Adipocyte (in vitro differentiated cells): ENCODE data around the gene ZSWIM6.

Experiments used
- DNase-seq: peaks from one replicate; pipeline ENCODE4 v3.0.0-alpha.2; 2015; ENCODE audit warnings: low read depth
- H3K27me3 ChIP-seq: replicated peaks from 2 replicates; pipeline ENCODE4 v1.7.0; 2013; ENCODE audit warnings: mild to moderate bottlenecking, low read length, moderate library complexity; ENCODE audit not compliant: control insufficient read depth, insufficient read depth
- H3K36me3 ChIP-seq: 2 replicates; pipeline ENCODE4 v1.7.0; 2013; ENCODE audit warnings: low read length, mild to moderate bottlenecking, moderate library complexity; ENCODE audit not compliant: control insufficient read depth, insufficient read depth, severe bottlenecking
- H3K4me1 ChIP-seq: 2 replicates; pipeline ENCODE4 v1.7.0; 2013; ENCODE audit warnings: mild to moderate bottlenecking, low read length, moderate library complexity; ENCODE audit not compliant: control insufficient read depth, insufficient read depth
- H3K4me3 ChIP-seq: 2 replicates; pipeline ENCODE4 v1.7.0; 2013; ENCODE audit warnings: mild to moderate bottlenecking, low read length, moderate library complexity
- H3K9ac ChIP-seq: 2 replicates; pipeline ENCODE4 v1.7.0; 2013; ENCODE audit warnings: mild to moderate bottlenecking, low read length, moderate library complexity
- H3K9me3 ChIP-seq: 2 replicates; pipeline ENCODE4 v1.7.0; 2013; ENCODE audit warnings: mild to moderate bottlenecking, low read length, moderate library complexity; ENCODE audit not compliant: control insufficient read depth

Gene ZSWIM6

DNA sequence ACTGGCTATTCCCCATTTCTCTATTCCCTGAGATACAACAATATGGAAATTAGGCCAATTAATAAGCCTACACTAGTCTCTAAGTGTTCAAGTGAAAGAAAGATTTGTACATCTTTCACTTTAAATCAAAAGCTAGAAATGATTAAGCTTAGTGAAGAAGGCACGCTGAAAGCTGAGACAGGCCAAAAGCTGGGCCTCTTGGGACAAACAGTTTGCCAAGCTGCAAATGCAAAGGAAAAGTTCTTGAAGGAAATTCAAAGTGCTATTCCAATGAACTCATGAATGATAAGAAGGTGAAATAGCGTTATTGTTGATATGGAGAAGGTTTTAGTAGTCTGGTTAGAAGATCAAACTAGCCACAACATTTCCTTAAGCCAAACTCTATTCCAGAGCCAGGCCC, 256.2 kb downstream of the ZSWIM6 start:
- no peak overlapping the region for H3K4me3 ChIP-seq
- peaks cover 7% of the 10 kb centered on the region for H3K27me3 ChIP-seq
- H3K9me3 ChIP-seq: no peaks in the 10 kb centered on the region
- peaks cover 13% of the 10 kb centered on the region for H3K4me1 ChIP-seq
- no peaks in the 10 kb centered on the region for H3K36me3 ChIP-seq
- DNase-seq: no peak
- H3K9ac ChIP-seq: no peak overlapping the region

DNA sequence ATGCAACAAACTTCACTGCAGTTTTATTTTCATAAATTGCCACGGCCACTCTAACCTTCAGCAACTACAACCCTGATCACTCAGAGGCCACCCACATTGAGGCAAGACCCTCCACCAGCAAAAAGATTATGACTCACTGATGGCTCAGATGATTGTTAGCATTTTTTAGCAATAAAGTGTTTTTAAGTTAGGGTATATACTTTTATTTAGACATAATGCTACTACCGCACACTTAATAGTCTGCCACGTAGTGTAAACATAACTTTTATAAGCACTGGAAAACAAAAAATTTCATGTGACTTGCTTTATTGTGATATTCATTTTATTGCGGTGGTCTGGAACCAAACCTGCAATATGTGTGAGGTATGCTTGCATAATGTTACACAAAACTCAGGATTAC, 257.9 kb downstream of the ZSWIM6 start:
- Histone ChIP-seq H3K4me1 (peaks cover 13% of the 10 kb centered on the region), H3K36me3 (no peaks in the 10 kb centered on the region), H3K9ac (no peak overlapping the region), H3K9me3 (no peaks in the 10 kb centered on the region), H3K4me3 (no peak overlapping the region), H3K27me3 (peaks cover 17% of the 10 kb centered on the region)
- DNase-seq: no peak

DNA sequence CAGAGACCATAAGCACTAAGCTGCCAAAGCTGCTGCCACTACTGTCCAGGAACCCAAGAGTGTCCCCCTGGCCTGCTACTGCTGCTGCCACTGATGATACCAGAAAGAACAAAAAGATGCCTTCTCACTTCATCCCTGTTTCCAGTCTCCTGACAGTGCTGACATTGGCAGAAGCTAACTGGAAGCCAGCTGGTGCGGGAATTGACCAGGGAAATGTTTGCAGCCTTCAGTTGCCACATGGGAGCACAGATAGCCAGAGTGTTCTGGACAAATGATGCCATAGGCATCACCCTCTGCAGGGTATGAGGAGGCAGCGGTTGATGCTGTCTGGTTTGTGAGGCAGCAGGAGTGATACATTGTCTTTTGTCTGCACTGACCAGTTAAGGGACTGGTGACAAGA, 258.4 kb downstream of the ZSWIM6 start:
- H3K27me3 ChIP-seq: peaks cover 17% of the 10 kb centered on the region

DNA sequence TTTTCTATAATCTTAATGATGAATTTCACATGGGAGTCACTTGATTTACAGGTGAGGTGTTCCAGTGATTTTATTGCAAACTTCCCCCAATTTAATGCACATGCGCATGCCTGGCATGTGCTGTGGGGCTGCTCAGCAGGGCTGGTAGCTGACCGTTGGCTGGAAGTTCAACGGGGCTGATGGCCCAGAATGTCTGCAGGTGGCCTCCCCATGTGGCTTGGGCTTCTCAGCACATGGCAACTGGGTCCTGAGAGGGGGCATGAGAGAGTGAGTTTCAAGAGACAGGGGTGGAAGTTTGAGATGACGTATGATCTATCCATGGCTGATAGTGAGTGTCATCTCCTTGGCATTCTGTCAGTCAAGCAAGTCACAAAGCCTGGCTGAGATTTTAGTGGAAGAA, 259.8 kb downstream of the ZSWIM6 start:
- Histone ChIP-seq H3K9me3 (no peaks in the 10 kb centered on the region), H3K36me3 (no peaks in the 10 kb centered on the region)
- DNase-seq: no peak

More for the DNA sequence above, 258.4 kb downstream of the ZSWIM6 start:
- no peak overlapping the region for H3K9ac ChIP-seq
- H3K9me3 ChIP-seq: no peaks in the 10 kb centered on the region
- no peaks in the 10 kb centered on the region for H3K36me3 ChIP-seq
- H3K4me1 ChIP-seq: peaks cover 13% of the 10 kb centered on the region
- no peak overlapping the region for H3K4me3 ChIP-seq
- no peak for DNase-seq

DNA sequence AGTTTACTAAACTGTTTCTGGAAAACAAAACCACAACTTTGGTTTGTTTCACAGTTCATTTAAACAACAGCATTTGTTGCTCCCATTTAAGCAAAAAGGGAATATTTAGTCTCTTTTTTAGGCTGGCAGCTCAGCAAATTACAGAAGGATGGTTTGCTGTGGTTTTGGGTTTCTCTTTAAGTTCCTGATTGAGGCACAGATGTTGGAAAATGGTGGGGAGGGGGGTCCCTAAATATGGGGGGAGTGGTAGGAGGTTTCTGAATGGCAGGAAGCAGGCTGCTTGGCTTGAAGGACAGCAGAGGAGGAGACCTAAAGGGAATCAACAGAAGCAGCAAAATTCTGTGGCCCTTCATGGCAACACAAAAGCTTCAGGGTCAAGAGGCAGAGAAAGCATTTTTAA, 263.4 kb downstream of the ZSWIM6 start:
- peaks cover 20% of the 10 kb centered on the region for H3K27me3 ChIP-seq

More for the DNA sequence above, 259.8 kb downstream of the ZSWIM6 start:
- Histone ChIP-seq H3K4me3 (no peak overlapping the region), H3K27me3 (peaks cover 20% of the 10 kb centered on the region), H3K9ac (no peak overlapping the region), H3K4me1 (peaks cover 10% of the 10 kb centered on the region)

More for the DNA sequence above, 263.4 kb downstream of the ZSWIM6 start:
- no peaks in the 10 kb centered on the region for H3K36me3 ChIP-seq
- peaks cover 10% of the 10 kb centered on the region for H3K4me1 ChIP-seq
- no peak overlapping the region for H3K4me3 ChIP-seq
- no peak overlapping the region for H3K9ac ChIP-seq
- no peaks in the 10 kb centered on the region for H3K9me3 ChIP-seq
- no peak for DNase-seq
